Epithelial cell of esophagus (primary cell): ENCODE measurements around the gene PIAS4.

Experiments
- DNase-seq: peaks from one replicate; pipeline ENCODE4 v3.0.0; 2010; ENCODE audit warnings: low read depth
- H3K4me3 ChIP-seq: 2 replicates; pipeline ENCODE4 v1.5.1; 2011; ENCODE audit warnings: mild to moderate bottlenecking, low read length, control low read depth
- TF ChIP-seq, protein P1 (sequence below): IDR thresholded peaks from 2 replicates; pipeline ENCODE4 v1.5.1; 2011; ENCODE audit warnings: low read depth, mild to moderate bottlenecking, low read length, control low read depth, inconsistent platforms; ENCODE audit not compliant: insufficient read depth; ENCODE audit errors: missing control alignments

The PIAS4 gene

GRCh38 chr19:4035582-4035981 is 28.0 kb downstream of the PIAS4 start:
- DNase-seq = peak; percentile 30
- TF ChIP-seq, protein P1, sequence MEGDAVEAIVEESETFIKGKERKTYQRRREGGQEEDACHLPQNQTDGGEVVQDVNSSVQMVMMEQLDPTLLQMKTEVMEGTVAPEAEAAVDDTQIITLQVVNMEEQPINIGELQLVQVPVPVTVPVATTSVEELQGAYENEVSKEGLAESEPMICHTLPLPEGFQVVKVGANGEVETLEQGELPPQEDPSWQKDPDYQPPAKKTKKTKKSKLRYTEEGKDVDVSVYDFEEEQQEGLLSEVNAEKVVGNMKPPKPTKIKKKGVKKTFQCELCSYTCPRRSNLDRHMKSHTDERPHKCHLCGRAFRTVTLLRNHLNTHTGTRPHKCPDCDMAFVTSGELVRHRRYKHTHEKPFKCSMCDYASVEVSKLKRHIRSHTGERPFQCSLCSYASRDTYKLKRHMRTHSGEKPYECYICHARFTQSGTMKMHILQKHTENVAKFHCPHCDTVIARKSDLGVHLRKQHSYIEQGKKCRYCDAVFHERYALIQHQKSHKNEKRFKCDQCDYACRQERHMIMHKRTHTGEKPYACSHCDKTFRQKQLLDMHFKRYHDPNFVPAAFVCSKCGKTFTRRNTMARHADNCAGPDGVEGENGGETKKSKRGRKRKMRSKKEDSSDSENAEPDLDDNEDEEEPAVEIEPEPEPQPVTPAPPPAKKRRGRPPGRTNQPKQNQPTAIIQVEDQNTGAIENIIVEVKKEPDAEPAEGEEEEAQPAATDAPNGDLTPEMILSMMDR = no peak
- no peak overlapping the region for H3K4me3 ChIP-seq

DNA sequence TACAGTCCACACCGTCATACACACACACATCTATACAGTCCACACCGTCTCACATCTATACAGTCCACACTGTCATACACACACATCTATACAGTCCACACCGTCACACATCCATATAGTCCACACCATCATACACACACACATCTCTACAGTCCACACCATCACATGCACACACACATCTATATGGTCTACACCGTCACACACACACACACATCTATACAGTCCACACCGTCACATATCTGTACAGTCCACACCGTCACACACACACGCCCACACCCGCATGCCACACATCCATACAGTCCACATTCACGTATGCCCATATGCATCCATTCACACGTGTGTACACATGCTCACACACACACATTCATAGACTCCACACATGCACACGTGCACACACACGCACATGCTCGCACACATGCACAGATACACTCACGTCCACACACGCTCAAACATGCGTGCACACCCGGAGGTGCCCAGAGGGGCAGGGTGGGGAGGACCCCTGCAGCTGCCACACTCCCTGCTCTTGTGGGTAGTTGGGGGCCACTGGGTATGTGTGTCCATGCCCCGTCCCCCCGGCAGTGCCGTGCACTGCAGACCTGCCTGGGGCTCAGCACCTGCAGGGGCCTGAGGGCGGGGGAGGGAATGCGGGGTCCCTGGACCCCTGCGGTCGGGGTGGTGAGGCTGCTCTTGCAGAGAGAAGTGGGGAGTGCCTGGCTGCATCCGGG is 29.2 kb downstream of the PIAS4 start:
- TF ChIP-seq, protein P1 = no peak
- DNase-seq = no peak
- no peak overlapping the region for H3K4me3 ChIP-seq

DNA sequence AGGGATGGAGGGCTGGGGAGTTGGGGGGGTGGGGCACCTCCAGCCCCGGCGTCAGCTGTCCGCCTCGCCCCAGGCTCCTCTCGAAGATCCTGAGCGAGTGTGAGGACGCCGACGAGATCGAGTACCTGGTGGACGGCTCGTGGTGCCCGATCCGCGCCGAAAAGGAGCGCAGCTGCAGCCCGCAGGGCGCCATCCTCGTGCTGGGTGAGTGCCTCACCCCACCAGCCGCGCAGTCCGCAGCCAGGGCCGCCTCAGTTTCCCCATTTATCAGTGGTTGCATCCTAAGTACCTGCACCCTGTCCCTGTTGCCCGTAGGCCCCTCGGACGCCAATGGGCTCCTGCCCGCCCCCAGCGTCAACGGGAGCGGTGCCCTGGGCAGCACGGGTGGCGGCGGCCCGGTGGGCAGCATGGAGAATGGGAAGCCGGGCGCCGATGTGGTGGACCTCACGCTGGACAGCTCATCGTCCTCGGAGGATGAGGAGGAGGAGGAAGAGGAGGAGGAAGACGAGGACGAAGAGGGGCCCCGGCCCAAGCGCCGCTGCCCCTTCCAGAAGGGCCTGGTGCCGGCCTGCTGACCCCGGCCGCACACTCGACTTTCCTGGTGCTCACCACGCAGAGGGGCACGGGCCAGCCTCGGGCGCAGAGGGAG is 29.9 kb downstream of the PIAS4 start:
- TF ChIP-seq, protein P1 = no peak
- no peak overlapping the region for H3K4me3 ChIP-seq
- DNase-seq = no peak

- no peak overlapping the region for H3K4me3 ChIP-seq
- DNase-seq = no peak
- TF ChIP-seq, protein P1 = no peak
Observed at GRCh38 chr19:4038057-4038456, 30.5 kb downstream of the PIAS4 start.

DNA sequence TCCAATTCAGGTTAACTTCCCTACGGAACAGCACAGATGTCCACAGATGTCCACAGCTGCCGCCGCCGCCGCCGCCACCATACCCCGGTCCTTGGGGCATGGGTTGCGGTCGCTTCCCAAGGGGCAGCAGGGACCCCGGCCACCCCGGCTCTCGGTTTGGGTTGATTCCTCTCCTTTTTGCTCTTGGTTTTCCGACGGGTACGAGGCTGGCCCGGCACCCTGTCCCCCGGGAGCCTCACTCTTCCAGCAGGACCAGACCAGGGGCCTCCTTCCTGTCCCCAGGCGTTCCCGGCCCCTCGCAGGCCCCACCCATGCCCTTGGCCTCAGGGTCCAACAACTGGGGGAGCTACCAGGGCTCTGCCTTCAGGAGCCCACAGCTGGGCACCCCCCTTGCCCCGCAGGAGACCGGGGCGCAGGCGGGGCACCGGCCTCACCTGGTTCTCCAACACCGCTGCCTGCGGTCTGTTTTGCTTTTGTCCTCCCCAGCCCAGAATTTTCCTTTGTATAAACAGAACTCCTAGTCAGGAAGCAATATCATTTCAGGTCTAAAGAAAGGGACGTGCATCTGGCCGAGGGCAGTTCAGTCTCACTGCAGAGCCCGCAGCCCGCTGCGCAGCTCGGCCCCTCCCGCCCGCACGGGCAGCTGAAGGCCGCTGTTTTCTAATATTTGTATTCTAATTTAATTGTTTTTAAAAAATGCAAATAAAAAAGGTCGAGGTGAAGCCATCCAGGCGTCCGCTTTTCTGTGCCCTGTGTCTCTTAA is 31.3 kb downstream of the PIAS4 start:
- no peak overlapping the region for H3K4me3 ChIP-seq
- TF ChIP-seq, protein P1 = no peak
- no peak for DNase-seq

DNA sequence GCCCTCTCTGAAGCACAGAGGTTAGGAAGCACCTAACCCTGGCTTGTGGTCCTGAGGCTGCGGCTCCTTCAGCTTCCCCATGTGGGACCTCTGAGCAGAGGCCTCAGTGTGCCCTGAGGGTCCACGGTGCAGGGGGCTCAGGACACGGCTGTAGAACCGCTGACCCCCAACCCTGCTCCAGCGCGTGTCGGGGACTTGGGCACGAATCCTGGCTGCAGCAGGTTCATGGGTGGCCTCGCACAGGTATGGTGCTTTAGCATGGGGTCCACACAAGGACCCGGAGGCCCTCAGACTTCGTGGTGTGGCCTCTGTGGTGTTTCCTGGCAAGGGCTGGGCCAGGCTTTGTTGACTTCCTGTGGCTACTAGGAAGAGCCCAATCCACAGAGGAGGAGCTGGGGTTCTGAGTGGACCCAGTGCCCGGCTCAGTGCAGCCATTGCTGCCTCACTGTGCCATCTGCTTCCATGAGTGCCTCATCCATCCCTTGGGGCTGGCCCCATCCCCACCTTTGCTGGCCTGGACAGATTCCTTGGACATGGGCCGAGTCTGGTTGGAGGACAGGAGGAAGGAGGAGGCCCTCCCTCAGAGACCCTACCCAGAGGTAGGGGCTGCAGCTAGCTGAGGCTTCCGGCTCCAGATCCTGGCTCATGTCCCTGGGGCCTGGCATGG is 34.7 kb downstream of the PIAS4 start:
- no peak for DNase-seq
- TF ChIP-seq, protein P1 = no peak
- no peak overlapping the region for H3K4me3 ChIP-seq
